Pancreas (tissue), 10 donors: ENCODE measurements around the gene DNAJC30. TPM values are rescaled to one million over a fixed set of nuclear protein-coding genes. Genes with fewer than 3 reads are reported as not detected.

Experiments
- ATAC-seq, 4 donors: fragments of 200-7000 bp; cut with Tn5 transposase; one replicate each; pipeline versions ENCODE4 v1.8.0 to v1.9.1; 2020; ENCODE audit warnings: mild to moderate bottlenecking in 4 of 4, moderate library complexity in 4 of 4
- DNase-seq, 6 donors: peaks; one replicate each; pipeline ENCODE4 v3.0.0-alpha.2; 2020
- FAIRE-seq: peaks from 2 replicates; lab custom pipeline; 2012; peaks lifted over from hg19 to GRCh38; lab: Jason Lieb, UNC
- H3K27ac ChIP-seq, 4 donors: fragments of 200-600 bp; sonication (generic); 1 replicate in 3 of 4; 2 replicates in 1 of 4; pipeline versions ENCODE4 v1.5.0 to v1.8.0; 2020
- H3K27me3 ChIP-seq, 4 donors: fragments of 200-600 bp; one replicate each; pipeline ENCODE4 v1.8.0; 2021
- H3K36me3 ChIP-seq, 3 donors: fragments of 200-600 bp; sonication (generic) in 1 of 3; one replicate each; pipeline versions ENCODE4 v1.5.0 to v1.8.0; 2020 to 2021
- H3K4me1 ChIP-seq, 3 donors: fragments of 200-600 bp; one replicate each; pipeline ENCODE4 v1.8.0; 2021
- H3K4me3 ChIP-seq, 4 donors: fragments of 200-600 bp; sonication (generic) in 2 of 4; one replicate each; pipeline versions ENCODE4 v1.5.0 to v1.8.0; 2020 to 2021
- H3K9me3 ChIP-seq, 4 donors: fragments of 200-600 bp; one replicate each; pipeline ENCODE4 v1.8.0; 2021
- WGBS, 2 donors: extraction: QIAGEN DNeasy Blood & Tissue Kit; methylation state at CpG; one replicate each; pipeline ENCODE4 v1.1.7; 2013; 5-methylcytosine and 5-hydroxymethylcytosine counted together
- intact Hi-C, 3 donors: fragments of 100-400 bp; cut with DNase I; formaldehyde crosslinking; loops; one replicate each; pipeline versions ENCODE4 v1.11.1 to v1.14.2; 2022
- polyA plus RNA-seq, 2 donors: library from polyadenylated mRNA; stranded (reverse); fragments of 200-250 nt; gene quantifications; one replicate each; pipeline ENCODE4 v1.2.3, GENCODE V29; 2013
- total RNA-seq, 6 donors: library from RNA; stranded (reverse); fragmentation: NEBNext Ultra II Directional in 4 of 6; extraction: Animal tissue kit (Norgen Biotek cat#: 25700) in 4 of 6; gene quantifications; one replicate each; pipeline versions ENCODE4 v1.2.1 to v1.2.4, GENCODE V29; 2021 to 2023
- TF ChIP-seq, protein P1 (sequence below), 4 donors: fragments of 200-600 bp; sonication (generic) in 3 of 4; IDR thresholded peaks; one replicate each; pipeline versions ENCODE4 v1.5.0 to v1.8.0; 2021; ENCODE audit warnings: antibody characterized with exemption in 4 of 4
- donor health status: healthy with polysubstance abuse.
- donor health status: DM: no; HTN: no; CAD: no; lungs with moderate emphysema.
- donor health status: DM: no; HTN: no; CAD: no.
- donor health status: control.
- donor health status: control.
- donor health status: Bipolar disorder and iron deficiency.
- donor health status: DM: yes; HTN: yes; CAD: no.
- donor health status: DM: no; HTN: no; CAD: no.
- donor health status: DM: no; HTN: no; CAD: no.
- donor health status: DM: yes; HTN: yes; CAD: no.

DNAJC30 gene
- total and polyA plus RNA-seq, 8 donors: 4.1 to 8.2 (median 5.6) TPM

DNA sequence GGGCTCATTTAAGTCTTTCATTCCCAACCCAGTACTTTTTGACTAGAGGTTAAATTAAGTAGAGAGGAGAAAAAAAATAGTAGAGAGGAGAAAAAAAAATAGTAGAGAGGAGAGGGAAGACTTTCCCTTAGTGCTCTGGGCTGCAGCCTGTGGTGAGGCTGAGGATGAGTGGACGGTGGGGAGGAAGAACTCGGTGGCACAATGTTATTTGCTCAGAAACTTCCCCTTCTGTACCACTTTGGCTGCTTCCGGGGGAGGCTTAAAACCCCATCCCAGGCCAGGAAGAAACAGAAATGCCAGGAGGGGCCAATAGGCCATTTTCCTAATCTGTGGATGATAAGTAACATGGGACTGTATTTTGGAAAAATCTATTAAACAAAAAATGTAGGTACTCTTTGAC lies 44.3 kb downstream of the DNAJC30 start:
- 68 to 70% methylated on average over 3 of the region's 3 CpGs for WGBS, 2 donors
- Histone ChIP-seq H3K4me3 (no peak overlapping the region), H3K36me3 (no peaks in the 10 kb centered on the region), H3K9me3 (no peaks in the 10 kb centered on the region), H3K4me1 (no peaks in the 10 kb centered on the region), H3K27ac (no peak overlapping the region), H3K27me3 (no peaks in the 10 kb centered on the region)
- no peak for DNase-seq
- TF ChIP-seq, protein P1, sequence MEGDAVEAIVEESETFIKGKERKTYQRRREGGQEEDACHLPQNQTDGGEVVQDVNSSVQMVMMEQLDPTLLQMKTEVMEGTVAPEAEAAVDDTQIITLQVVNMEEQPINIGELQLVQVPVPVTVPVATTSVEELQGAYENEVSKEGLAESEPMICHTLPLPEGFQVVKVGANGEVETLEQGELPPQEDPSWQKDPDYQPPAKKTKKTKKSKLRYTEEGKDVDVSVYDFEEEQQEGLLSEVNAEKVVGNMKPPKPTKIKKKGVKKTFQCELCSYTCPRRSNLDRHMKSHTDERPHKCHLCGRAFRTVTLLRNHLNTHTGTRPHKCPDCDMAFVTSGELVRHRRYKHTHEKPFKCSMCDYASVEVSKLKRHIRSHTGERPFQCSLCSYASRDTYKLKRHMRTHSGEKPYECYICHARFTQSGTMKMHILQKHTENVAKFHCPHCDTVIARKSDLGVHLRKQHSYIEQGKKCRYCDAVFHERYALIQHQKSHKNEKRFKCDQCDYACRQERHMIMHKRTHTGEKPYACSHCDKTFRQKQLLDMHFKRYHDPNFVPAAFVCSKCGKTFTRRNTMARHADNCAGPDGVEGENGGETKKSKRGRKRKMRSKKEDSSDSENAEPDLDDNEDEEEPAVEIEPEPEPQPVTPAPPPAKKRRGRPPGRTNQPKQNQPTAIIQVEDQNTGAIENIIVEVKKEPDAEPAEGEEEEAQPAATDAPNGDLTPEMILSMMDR (IDR thresholded peaks at IDR 0.05): no peak
- ATAC-seq: no peak
- FAIRE-seq: no peak
- intact Hi-C loops: no loop called here

DNA sequence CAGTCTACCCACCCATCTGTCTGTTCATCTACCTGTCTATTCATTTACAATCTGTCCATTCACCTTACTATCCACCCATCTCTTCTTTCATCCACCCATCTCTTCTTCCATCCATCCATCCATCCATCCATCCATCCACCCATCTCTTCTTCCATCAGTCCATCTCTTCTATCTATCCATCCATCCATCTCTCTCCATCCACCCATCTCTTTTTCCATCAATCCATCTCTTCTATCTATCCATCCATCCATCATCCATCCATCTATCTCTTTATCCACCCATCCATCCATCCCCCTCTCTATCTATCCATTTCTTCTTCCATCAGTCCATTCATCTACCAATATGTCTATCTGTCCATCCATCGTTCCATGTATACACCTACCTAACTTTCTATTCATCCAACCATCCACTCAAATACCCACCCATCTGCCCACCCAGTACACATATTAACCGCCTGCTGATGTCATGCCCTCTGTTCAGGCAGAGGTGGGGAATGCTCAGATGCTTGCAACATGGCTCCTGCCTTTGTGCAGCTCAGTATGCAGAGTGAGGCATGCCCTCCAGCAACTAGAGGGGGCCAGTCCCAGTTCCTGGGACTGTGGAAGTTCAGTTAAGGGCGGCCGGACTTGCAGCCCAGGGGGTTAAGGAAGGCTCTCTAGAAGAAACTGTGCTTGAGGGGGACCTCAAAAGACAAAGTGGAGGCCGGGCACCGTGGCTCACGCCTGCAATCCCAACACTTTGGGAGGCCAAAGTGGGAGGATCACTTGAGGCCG lies 47.6 kb downstream of the DNAJC30 start:
- WGBS, 2 donors: 66 to 86% methylated on average over 8 of the region's 8 CpGs
- DNase-seq (no peak), ATAC-seq (no peak), FAIRE-seq (no peak)
- Histone ChIP-seq H3K4me1 (no peaks in the 10 kb centered on the region), H3K9me3 (no peaks in the 10 kb centered on the region), H3K27me3 (no peaks in the 10 kb centered on the region), H3K27ac (no peak overlapping the region), H3K4me3 (no peak overlapping the region), H3K36me3 (no peaks in the 10 kb centered on the region)
- TF ChIP-seq, protein P1 (IDR thresholded peaks at IDR 0.05): no peak
- intact Hi-C loops: no loop called here

DNA sequence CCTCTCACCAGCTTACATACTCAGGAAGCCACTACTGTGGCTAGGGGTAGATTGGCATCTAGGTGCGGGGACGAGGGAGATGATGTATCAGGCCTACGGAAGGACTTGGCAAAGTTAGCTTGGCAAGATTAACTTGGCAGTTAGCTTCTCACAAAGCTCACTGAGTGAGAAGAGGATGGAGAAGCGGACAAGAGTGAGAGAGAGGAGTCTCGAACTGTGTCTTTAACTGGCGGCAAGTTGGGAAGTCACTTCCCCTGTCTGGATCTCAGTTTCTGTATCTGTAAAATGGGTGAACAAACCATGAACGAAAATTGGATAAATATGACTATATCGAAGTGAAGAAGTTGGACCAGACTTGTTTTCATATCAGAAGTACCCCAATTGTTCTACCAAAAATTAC lies 49.4 kb downstream of the DNAJC30 start:
- ATAC-seq: no peak
- Histone ChIP-seq H3K4me1 (no peaks in the 10 kb centered on the region), H3K9me3 (no peaks in the 10 kb centered on the region), H3K27ac (no peak overlapping the region), H3K27me3 (no peaks in the 10 kb centered on the region), H3K36me3 (no peaks in the 10 kb centered on the region), H3K4me3 (no peak overlapping the region)
- intact Hi-C loops: no loop called here
- TF ChIP-seq, protein P1 (IDR thresholded peaks at IDR 0.05): no peak
- DNase-seq: no peak
- 68 to 77% methylated on average over 8 of the region's 8 CpGs for WGBS, 2 donors
- no peak for FAIRE-seq

DNA sequence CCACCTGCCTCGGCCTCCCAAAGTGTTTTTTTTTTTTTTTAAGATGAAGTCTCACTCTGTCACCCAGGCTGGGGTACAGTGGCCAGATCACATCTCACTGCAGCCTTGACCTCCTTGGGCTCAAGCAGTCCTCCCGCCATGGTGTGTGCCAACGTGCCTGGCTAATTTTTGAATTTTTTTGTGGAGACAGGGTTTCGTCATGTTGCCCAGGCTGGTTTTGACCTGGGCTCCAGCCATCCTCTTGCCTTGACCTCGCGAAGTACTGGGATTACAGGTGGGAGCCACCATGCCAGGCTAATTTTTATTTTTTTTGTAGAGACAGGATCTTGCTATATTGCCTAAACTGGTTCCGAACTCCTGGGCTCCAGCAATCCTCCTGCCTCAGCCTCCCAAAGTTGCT lies 49.9 kb downstream of the DNAJC30 start:
- no peaks in the 10 kb centered on the region for H3K9me3 ChIP-seq
- no peak for ATAC-seq
- 66 to 89% methylated on average over 7 of the region's 7 CpGs for WGBS, 2 donors

DNA sequence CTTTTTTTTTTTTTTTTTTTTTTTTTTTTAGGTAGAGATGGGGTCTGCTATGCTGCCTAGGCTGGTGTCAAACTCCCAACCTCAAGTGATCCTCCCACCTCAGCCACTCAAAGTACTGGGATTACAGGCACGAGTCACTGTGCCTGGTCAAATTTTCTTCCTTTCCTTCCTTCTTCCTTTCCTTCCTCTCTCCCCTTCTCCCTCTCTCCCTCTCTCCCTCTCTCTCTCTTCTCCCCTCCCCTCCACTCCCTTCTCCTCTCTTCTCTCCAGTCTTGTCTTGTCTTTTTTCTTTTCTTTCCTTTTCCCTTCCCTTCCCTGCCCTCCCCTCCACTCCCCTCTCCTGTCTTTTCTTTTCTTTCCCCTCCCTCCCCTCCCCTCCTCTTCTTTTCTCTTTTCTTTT lies 51.7 kb downstream of the DNAJC30 start:
- H3K9me3 ChIP-seq: no peaks in the 10 kb centered on the region
- H3K4me3 ChIP-seq: no peak overlapping the region
- H3K27me3 ChIP-seq: no peaks in the 10 kb centered on the region
- no peak for ATAC-seq
- no peak for DNase-seq
- no peaks in the 10 kb centered on the region for H3K36me3 ChIP-seq
- intact Hi-C loops: no loop called here
- no peaks in the 10 kb centered on the region for H3K4me1 ChIP-seq
- 22 to 28% methylated on average over 1 of the region's 1 CpG for WGBS, 2 donors
- H3K27ac ChIP-seq: no peak overlapping the region
- TF ChIP-seq, protein P1 (IDR thresholded peaks at IDR 0.05): no peak
- no peak for FAIRE-seq

More for the DNA sequence above, 49.9 kb downstream of the DNAJC30 start:
- intact Hi-C loops: no loop called here
- Histone ChIP-seq H3K36me3 (no peaks in the 10 kb centered on the region), H3K27ac (no peak overlapping the region), H3K27me3 (no peaks in the 10 kb centered on the region), H3K4me1 (no peaks in the 10 kb centered on the region), H3K4me3 (no peak overlapping the region)
- TF ChIP-seq, protein P1 (IDR thresholded peaks at IDR 0.05): no peak
- no peak for DNase-seq
- FAIRE-seq: no peak
